ENCODE measurements around the gene JAKMIP1.

- TF ChIP-seq CTCF (IDR thresholded peaks at IDR 0.05) (no peak), POLR2A (IDR thresholded peaks at IDR 0.05) (no peak)
Observed at GRCh38 chr4:6246170-6246634, 45.9 kb upstream of the JAKMIP1 start.

All from lower leg skin (tissue), 3 donors.